Liver (tissue), 9 donors: ENCODE results near the gene PER2. TPM values are rescaled to one million over a fixed set of nuclear protein-coding genes. Genes with fewer than 3 reads are reported as not detected.

Experiments
- DNase-seq: peaks from one replicate; pipeline ENCODE4 v3.0.0-alpha.2; 2017; ENCODE audit warnings: low spot score
- H3K27ac ChIP-seq, 2 donors: one replicate each; pipeline ENCODE4 v1.7.0; 2013; ENCODE audit warnings: inconsistent platforms in 2 of 2, low read length in 2 of 2, control low read depth in 1 of 2, low read depth in 1 of 2, mild to moderate bottlenecking in 1 of 2
- H3K27me3 ChIP-seq, 4 donors: one replicate each; pipeline versions ENCODE4 v1.6.1 to v1.7.0; 2013; ENCODE audit warnings: low read length in 3 of 4, inconsistent platforms in 1 of 4, mild to moderate bottlenecking in 1 of 4, moderate library complexity in 1 of 4; ENCODE audit not compliant: control insufficient read depth in 4 of 4, insufficient read depth in 4 of 4
- H3K36me3 ChIP-seq, 4 donors: one replicate each; pipeline versions ENCODE4 v1.6.1 to v1.7.0; 2013; ENCODE audit warnings: low read length in 3 of 4, mild to moderate bottlenecking in 3 of 4, low read depth in 1 of 4, moderate library complexity in 1 of 4; ENCODE audit not compliant: control insufficient read depth in 4 of 4, insufficient read depth in 3 of 4
- H3K4me1 ChIP-seq, 4 donors: one replicate each; pipeline versions ENCODE4 v1.6.1 to v1.7.0; 2013; ENCODE audit warnings: low read length in 3 of 4, mild to moderate bottlenecking in 3 of 4, moderate library complexity in 1 of 4; ENCODE audit not compliant: control insufficient read depth in 4 of 4, insufficient read depth in 4 of 4
- H3K4me3 ChIP-seq, 3 donors: one replicate each; pipeline versions ENCODE4 v1.6.1 to v1.7.0; 2013; ENCODE audit warnings: low read length in 3 of 3, control low read depth in 1 of 3, low read depth in 1 of 3, mild to moderate bottlenecking in 1 of 3
- H3K9ac ChIP-seq, 2 donors: one replicate each; pipeline ENCODE4 v1.7.0; 2013; ENCODE audit warnings: low read length in 2 of 2, mild to moderate bottlenecking in 2 of 2, moderate library complexity in 2 of 2, control low read depth in 1 of 2, low read depth in 1 of 2
- H3K9me3 ChIP-seq, 4 donors: one replicate each; pipeline versions ENCODE4 v1.6.1 to v1.7.0; 2013; ENCODE audit warnings: low read length in 3 of 4; ENCODE audit not compliant: control insufficient read depth in 4 of 4
- ATF3 ChIP-seq: IDR thresholded peaks from 2 replicates; pipeline ENCODE4 v1.6.1; 2016; ENCODE audit warnings: antibody characterized with exemption
- EGR1 ChIP-seq, 2 donors: IDR thresholded peaks; 2 replicates each; pipeline ENCODE4 v1.6.1; 2016 to 2018; ENCODE audit warnings: antibody characterized with exemption in 2 of 2, low read depth in 2 of 2
- FOXA1 ChIP-seq: IDR thresholded peaks from 2 replicates; pipeline ENCODE4 v1.6.1; 2016; ENCODE audit warnings: antibody characterized with exemption
- FOXA2 ChIP-seq: IDR thresholded peaks from 2 replicates; pipeline ENCODE4 v1.6.1; 2016; ENCODE audit warnings: antibody characterized with exemption
- GABPA ChIP-seq, 2 donors: IDR thresholded peaks in 1 of 2; conservative IDR thresholded peaks in 1 of 2; 2 replicates each; pipeline ENCODE4 v1.6.1; 2016; ENCODE audit warnings: antibody characterized with exemption in 2 of 2, mild to moderate bottlenecking in 1 of 2, moderate library complexity in 1 of 2
- HNF4A ChIP-seq, 2 donors: conservative IDR thresholded peaks; 2 replicates each; pipeline ENCODE4 v1.6.1; 2016; ENCODE audit warnings: antibody characterized with exemption in 2 of 2, mild to moderate bottlenecking in 2 of 2
- HNF4G ChIP-seq: IDR thresholded peaks from 2 replicates; pipeline ENCODE4 v1.6.1; 2016; ENCODE audit warnings: antibody characterized with exemption
- JUND ChIP-seq, 2 donors: IDR thresholded peaks; 2 replicates each; pipeline ENCODE4 v1.6.1; 2016; ENCODE audit warnings: antibody characterized with exemption in 2 of 2
- MAX ChIP-seq: IDR thresholded peaks from 2 replicates; pipeline ENCODE4 v1.6.1; 2016; ENCODE audit warnings: antibody characterized with exemption
- NR2F2 ChIP-seq: IDR thresholded peaks from 2 replicates; pipeline ENCODE4 v1.6.1; 2016; ENCODE audit warnings: antibody characterized with exemption
- RAD21 ChIP-seq, 2 donors: IDR thresholded peaks; 2 replicates each; pipeline ENCODE4 v1.6.1; 2016; ENCODE audit warnings: antibody characterized with exemption in 2 of 2, mild to moderate bottlenecking in 2 of 2
- RXRA ChIP-seq, 2 donors: IDR thresholded peaks; 2 replicates each; pipeline ENCODE4 v1.6.1; 2017 to 2018; ENCODE audit warnings: antibody characterized with exemption in 2 of 2, mild to moderate bottlenecking in 1 of 2
- SP1 ChIP-seq: IDR thresholded peaks from 2 replicates; pipeline ENCODE4 v1.6.1; 2018; ENCODE audit warnings: antibody characterized with exemption, mild to moderate bottlenecking
- TAF1 ChIP-seq: conservative IDR thresholded peaks from 2 replicates; pipeline ENCODE4 v1.6.1; 2016; ENCODE audit warnings: antibody characterized with exemption, mild to moderate bottlenecking
- YY1 ChIP-seq: IDR thresholded peaks from 2 replicates; pipeline ENCODE4 v1.6.1; 2016; ENCODE audit warnings: antibody characterized with exemption, mild to moderate bottlenecking
- ZBTB33 ChIP-seq: IDR thresholded peaks from 2 replicates; pipeline ENCODE4 v1.6.1; 2016; ENCODE audit warnings: antibody characterized with exemption
- WGBS: extraction: QIAGEN DNeasy Blood & Tissue Kit; methylation state at CpG from one replicate; pipeline ENCODE4 v1.1.7; 2013; 5-methylcytosine and 5-hydroxymethylcytosine counted together
- polyA plus RNA-seq, 2 donors: library from polyadenylated mRNA; stranded (reverse) in 1 of 2; unstranded in 1 of 2; fragments of 200-250 nt in 1 of 2; fragments of >200 nt in 1 of 2; fragmentation: Nextera tagmentation in 1 of 2; extraction: Ambion mirVana in 1 of 2; gene quantifications; one replicate each; pipeline versions ENCODE4 v1.2.1 to v1.2.3, GENCODE V29; 2013 to 2015
- total RNA-seq, 2 donors: library from RNA; depleted of rRNA; stranded (reverse); fragments of >200 nt; gene quantifications; one replicate each; pipeline ENCODE4 v1.2.3, GENCODE V29; 2014
- TF ChIP-seq, protein P1 (sequence below): fragments of 150-350 bp; IDR thresholded peaks from 2 replicates; pipeline ENCODE4 v1.5.1; 2017; ENCODE audit warnings: improper control_type of control experiment, low read depth, low read length; ENCODE audit not compliant: missing input control
- TF ChIP-seq, protein P2 (sequence below): IDR thresholded peaks from 2 replicates; pipeline ENCODE4 v1.6.1; 2016; ENCODE audit warnings: antibody characterized with exemption, mild to moderate bottlenecking
- donor health status: healthy.
- donor health status: healthy.
- donor health status: healthy.
- donor health status: healthy.
- donor health status: healthy.

Gene PER2
- total and polyA plus RNA-seq, 4 donors, result 1.1 to 12.5 (median 4.1) TPM

DNA sequence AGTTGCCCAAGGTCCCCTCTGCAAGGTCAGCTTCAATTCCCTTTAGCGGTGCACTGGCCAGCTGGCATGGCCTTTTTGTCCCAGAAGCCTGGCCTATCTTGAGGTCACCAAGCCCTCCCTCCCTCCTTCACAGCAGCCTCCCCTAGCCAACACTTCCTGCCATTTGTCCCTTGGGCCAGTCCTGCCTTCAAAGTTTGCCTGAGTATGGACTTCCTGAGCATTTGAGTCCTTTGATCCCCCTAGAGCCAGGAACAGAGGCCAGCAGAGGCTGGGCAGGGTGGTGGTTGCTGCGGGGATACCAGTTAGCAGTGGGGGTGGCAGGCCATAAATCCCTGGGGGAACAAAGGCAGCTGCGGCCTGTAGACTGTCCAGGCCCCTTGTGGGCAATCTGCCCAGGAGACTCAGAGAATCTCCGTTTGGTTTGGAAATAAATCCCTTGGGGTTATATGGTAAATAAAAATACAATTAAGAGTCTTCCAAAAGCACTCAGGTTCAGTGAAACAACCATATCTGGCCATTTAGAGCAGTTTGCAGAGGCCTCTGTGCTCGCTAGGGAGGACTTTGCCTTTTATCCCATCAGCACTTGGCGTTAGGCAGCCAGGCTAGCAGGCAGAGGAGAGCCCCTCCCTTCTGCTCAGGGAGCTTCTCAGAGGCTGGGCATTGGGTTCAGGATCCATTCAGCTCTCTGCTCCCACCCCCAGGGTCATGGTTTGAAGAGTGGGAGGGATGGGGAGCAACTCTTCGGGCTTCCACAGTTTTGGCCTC, 45.5 kb downstream of the PER2 start:
- Histone ChIP-seq H3K27ac (no peak overlapping the region), H3K4me1 (peaks cover 10 to 20% (median 11%) of the 10 kb centered on the region in 4 donors), H3K9ac (no peak overlapping the region), H3K36me3 (peaks cover 4 to 31% (median 16%) of the 10 kb centered on the region in 4 donors), H3K9me3 (no peaks in the 10 kb centered on the region), H3K27me3 (no peaks in the 10 kb centered on the region), H3K4me3 (no peak overlapping the region)
- 60% methylated on average over 7 of the region's 7 CpGs for WGBS
- TF ChIP-seq NR2F2 (peak; percentile 62), TAF1 (no peak)
- DNase-seq, result no peak

GRCh38 chr2:238241970-238242369, 46.4 kb downstream of the PER2 start:
- no peak for DNase-seq
- no peak overlapping the region for H3K27ac ChIP-seq

More at GRCh38 chr2:238241970-238242369, 46.4 kb downstream of the PER2 start:
- no peaks in the 10 kb centered on the region for H3K9me3 ChIP-seq
- no peak overlapping the region for H3K9ac ChIP-seq
- H3K4me1 ChIP-seq, result peaks cover 10 to 20% (median 11%) of the 10 kb centered on the region in 4 donors
- H3K4me3 ChIP-seq, result no peak overlapping the region
- H3K36me3 ChIP-seq, result peaks cover 4 to 22% (median 14%) of the 10 kb centered on the region in 4 donors
- no peaks in the 10 kb centered on the region for H3K27me3 ChIP-seq
- 88% methylated on average over 2 of the region's 2 CpGs for WGBS
- no peak for TF ChIP-seq TAF1
- no peak for TF ChIP-seq ZBTB33
- TF ChIP-seq GABPA (IDR thresholded peaks at IDR 0.05 in 1 of 2, conservative IDR thresholded peaks at IDR 0.05 in 1 of 2), result no peak
- TF ChIP-seq FOXA2, result no peak
- TF ChIP-seq, protein P1, sequence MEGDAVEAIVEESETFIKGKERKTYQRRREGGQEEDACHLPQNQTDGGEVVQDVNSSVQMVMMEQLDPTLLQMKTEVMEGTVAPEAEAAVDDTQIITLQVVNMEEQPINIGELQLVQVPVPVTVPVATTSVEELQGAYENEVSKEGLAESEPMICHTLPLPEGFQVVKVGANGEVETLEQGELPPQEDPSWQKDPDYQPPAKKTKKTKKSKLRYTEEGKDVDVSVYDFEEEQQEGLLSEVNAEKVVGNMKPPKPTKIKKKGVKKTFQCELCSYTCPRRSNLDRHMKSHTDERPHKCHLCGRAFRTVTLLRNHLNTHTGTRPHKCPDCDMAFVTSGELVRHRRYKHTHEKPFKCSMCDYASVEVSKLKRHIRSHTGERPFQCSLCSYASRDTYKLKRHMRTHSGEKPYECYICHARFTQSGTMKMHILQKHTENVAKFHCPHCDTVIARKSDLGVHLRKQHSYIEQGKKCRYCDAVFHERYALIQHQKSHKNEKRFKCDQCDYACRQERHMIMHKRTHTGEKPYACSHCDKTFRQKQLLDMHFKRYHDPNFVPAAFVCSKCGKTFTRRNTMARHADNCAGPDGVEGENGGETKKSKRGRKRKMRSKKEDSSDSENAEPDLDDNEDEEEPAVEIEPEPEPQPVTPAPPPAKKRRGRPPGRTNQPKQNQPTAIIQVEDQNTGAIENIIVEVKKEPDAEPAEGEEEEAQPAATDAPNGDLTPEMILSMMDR, result no peak
- TF ChIP-seq FOXA1, result no peak
- no peak for TF ChIP-seq HNF4A (conservative IDR thresholded peaks at IDR 0.05)
- TF ChIP-seq NR2F2, result no peak
- no peak for TF ChIP-seq HNF4G
- TF ChIP-seq YY1, result no peak
- TF ChIP-seq RAD21 (IDR thresholded peaks at IDR 0.05), result no peak
- no peak for TF ChIP-seq SP1
- TF ChIP-seq ATF3, result no peak
- no peak for TF ChIP-seq MAX
- no peak for TF ChIP-seq RXRA (IDR thresholded peaks at IDR 0.05)
- TF ChIP-seq EGR1 (IDR thresholded peaks at IDR 0.05; ENCODE audit: low read depth in 2 of 2), result no peak
- TF ChIP-seq, protein P2, sequence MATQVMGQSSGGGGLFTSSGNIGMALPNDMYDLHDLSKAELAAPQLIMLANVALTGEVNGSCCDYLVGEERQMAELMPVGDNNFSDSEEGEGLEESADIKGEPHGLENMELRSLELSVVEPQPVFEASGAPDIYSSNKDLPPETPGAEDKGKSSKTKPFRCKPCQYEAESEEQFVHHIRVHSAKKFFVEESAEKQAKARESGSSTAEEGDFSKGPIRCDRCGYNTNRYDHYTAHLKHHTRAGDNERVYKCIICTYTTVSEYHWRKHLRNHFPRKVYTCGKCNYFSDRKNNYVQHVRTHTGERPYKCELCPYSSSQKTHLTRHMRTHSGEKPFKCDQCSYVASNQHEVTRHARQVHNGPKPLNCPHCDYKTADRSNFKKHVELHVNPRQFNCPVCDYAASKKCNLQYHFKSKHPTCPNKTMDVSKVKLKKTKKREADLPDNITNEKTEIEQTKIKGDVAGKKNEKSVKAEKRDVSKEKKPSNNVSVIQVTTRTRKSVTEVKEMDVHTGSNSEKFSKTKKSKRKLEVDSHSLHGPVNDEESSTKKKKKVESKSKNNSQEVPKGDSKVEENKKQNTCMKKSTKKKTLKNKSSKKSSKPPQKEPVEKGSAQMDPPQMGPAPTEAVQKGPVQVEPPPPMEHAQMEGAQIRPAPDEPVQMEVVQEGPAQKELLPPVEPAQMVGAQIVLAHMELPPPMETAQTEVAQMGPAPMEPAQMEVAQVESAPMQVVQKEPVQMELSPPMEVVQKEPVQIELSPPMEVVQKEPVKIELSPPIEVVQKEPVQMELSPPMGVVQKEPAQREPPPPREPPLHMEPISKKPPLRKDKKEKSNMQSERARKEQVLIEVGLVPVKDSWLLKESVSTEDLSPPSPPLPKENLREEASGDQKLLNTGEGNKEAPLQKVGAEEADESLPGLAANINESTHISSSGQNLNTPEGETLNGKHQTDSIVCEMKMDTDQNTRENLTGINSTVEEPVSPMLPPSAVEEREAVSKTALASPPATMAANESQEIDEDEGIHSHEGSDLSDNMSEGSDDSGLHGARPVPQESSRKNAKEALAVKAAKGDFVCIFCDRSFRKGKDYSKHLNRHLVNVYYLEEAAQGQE, result no peak
- TF ChIP-seq JUND (IDR thresholded peaks at IDR 0.05), result no peak
